Measurements from ENCODE around the gene VKORC1.

Gene VKORC1

DNA sequence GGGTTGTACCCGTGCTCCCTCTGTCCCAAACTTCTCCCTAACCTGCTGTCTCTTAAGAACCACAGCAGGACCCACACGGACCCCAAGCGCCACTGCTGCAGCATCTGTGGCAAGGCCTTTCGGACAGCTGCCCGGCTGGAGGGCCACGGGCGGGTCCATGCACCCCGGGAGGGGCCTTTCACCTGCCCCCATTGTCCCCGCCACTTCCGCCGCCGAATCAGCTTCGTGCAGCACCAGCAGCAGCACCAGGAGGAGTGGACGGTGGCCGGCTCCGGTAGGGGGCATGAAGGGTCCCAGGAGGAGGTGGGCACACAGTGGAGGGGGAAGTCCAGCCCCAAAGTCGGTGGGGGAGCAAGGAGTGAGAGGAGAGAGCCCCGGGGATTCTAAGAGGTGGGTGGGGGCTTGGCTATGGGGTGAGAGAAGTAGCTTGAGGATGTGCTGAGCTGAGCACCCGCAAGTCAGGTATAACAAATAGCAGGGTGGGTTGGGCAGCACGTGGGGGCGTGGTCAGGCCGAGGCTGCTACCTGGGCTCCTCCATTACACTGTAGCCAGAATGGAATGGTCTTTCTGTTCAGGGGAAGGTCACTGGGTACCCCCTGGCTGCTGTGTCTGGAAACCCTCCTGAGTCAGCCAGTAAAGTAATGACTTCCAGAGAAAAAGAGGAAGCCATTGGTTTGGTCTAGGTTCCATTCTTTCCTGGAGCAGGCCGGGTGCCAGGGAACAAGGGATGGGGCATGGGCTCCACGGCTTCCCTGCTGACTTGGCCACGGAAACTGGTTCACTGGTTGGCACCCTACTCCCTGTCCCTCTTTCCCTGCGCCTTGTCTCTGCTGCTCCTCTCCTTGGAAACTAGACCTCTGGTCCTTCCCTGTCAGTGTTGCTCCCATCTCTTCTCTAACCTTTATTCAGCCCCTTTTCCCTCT is 12.9 kb downstream of the VKORC1 start:
- no peak for DNase-seq

DNA sequence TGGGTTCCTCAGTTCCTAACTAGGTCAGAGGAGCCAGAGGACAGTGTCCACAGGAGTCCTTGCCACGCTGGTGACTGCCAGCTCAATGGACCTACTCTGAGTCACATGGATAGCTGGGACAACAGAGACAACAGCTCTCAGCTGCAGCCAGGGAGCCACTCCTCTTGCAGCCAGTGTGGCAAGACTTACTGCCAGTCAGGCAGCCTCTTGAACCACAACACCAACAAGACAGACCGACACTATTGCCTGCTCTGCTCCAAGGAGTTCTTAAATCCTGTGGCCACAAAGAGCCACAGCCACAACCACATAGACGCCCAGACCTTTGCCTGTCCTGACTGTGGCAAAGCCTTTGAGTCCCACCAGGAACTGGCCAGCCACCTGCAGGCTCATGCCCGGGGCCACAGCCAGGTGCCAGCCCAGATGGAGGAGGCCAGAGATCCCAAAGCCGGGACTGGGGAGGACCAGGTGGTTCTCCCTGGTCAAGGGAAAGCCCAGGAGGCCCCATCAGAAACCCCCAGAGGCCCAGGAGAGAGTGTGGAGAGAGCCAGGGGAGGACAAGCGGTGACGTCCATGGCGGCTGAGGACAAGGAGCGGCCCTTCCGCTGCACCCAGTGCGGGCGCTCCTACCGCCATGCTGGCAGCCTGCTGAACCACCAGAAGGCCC is 13.7 kb downstream of the VKORC1 start:
- no peak for DNase-seq

DNA sequence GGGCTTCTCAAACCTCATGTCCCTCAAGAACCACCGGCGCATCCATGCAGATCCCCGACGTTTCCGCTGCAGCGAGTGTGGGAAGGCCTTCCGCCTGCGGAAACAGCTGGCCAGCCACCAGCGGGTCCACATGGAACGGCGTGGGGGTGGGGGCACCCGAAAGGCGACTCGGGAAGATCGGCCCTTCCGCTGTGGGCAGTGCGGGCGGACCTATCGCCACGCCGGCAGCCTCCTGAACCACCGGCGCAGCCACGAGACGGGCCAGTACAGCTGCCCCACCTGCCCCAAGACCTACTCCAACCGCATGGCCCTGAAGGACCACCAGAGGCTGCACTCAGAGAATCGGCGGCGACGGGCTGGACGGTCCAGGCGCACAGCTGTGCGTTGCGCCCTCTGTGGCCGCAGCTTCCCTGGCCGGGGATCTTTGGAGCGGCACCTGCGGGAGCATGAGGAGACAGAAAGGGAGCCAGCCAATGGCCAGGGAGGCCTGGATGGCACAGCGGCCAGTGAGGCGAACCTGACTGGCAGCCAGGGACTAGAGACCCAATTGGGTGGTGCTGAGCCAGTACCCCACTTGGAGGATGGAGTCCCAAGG is 14.5 kb downstream of the VKORC1 start:
- DNase-seq = no peak

- DNase-seq = no peak
These were observed 15.2 kb downstream of the VKORC1 start for GRCh38 chr16:31079342-31079944.

DNA sequence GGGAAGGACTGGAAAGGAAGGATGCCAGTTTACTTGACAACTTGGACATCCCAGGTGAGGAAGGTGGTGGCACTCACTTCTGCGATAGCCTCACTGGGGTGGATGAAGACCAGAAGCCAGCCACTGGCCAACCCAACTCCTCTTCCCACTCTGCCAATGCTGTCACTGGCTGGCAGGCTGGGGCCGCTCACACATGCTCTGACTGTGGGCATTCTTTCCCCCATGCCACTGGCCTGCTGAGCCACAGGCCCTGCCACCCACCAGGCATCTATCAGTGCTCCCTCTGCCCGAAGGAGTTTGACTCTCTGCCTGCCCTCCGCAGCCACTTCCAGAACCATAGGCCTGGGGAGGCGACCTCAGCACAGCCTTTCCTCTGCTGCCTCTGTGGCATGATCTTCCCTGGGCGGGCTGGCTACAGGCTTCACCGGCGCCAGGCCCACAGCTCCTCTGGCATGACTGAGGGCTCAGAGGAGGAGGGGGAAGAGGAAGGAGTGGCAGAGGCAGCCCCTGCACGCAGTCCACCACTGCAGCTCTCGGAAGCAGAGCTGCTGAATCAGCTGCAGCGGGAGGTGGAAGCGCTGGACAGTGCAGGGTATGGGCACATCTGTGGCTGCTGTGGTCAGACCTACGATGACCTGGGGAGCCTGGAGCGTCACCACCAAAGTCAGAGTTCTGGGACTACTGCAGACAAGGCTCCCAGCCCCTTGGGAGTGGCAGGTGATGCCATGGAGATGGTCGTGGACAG is 15.8 kb downstream of the VKORC1 start:
- DNase-seq = no peak

DNA sequence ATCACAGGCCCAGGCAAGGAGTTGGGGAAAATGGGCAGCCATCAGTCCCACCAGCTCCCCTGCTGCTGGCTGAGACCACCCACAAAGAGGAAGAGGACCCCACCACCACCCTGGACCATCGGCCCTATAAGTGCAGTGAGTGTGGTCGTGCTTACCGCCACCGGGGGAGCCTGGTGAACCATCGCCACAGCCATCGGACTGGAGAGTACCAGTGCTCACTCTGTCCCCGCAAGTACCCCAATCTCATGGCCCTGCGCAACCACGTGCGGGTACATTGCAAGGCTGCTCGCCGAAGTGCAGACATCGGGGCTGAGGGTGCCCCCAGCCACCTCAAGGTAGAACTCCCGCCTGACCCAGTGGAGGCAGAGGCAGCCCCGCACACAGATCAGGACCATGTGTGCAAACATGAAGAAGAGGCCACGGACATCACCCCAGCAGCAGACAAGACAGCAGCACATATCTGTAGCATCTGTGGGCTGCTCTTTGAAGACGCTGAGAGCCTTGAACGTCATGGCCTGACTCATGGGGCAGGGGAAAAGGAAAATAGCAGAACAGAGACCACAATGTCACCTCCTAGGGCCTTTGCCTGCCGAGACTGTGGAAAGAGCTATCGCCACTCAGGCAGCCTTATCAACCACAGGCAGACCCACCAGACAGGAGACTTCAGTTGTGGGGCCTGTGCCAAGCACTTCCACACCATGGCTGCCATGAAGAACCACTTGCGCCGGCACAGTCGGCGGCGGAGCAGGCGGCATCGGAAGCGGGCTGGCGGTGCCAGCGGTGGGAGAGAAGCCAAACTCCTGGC is 16.8 kb downstream of the VKORC1 start:
- no peak for DNase-seq

DNA sequence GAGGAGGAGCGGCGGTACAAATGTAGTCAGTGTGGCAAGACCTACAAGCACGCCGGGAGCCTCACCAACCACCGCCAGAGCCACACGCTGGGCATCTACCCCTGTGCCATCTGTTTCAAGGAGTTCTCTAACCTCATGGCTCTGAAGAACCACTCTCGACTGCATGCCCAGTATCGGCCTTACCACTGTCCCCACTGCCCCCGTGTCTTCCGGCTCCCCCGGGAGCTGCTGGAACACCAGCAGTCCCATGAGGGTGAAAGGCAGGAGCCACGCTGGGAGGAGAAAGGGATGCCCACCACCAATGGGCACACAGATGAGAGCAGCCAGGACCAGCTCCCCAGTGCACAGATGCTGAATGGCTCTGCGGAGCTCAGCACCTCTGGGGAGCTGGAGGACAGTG is 17.6 kb downstream of the VKORC1 start:
- DNase-seq = no peak

GRCh38 chr16:31076319-31076718 is 18.3 kb downstream of the VKORC1 start:
- DNase-seq = no peak

DNA sequence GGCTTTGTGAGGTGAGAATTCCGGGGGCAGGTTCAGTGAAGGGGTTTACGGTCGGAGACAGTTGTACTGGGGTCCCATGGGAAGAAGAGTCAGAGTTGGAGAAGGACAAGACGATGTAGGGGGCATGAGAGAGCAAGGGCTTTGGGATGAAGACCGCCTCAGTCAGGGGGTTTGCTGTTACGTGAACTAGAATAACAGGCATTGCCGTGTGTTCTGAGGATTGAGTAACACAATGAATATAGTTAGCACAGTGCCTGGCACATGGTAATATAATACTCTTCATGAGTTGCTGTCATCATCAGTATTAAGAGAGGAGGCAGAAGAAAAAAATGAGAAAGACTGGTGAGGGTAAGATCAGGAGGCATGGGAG is 19.8 kb downstream of the VKORC1 start:
- no peak for DNase-seq

DNA sequence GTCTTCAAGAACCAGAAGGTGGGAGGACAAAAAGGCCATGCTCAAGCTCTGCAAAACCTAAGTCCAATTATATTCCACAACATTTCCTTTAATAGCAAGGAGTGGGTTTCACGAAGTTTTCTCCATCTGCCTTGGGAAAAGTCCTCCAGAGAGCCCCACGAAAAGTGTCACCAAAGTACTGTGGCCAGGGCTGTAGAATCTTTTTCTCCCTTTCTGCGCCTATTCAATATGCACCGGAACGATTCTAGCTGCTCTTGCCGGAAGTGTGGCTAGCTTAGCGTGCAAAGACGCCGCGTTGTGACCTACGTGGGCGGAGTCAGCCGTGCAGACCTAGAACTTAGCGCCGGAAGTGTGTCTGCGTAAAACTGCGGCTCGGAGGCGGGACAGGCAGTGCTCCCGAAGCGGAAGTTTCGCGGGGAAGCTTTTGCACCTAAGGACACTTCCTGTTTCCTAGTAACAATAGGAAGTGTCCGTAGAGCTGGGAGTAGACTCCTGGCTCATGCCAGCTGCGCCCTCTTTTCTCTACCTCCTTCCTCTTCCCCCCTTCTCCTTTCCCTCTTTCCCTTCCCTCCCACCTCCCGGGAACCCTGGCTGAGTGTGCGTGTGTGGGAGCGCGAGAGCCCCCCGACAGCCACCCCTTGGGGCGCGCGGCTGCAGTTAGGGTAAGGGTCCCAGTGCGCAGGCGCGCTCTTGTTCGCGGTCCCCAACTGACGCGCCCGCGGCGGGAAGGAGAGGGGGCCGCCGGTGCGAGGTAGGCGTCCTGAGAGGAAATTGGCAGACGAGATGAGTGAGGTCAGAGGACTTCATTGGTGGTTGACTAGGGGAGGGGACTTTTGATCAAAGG is 20.4 kb downstream of the VKORC1 start, which contains the start of the genes ZNF646 and ZNF668:
Gene ZNF646, plus strand, starts transcription at position 453 of the 844 bp plus-strand sequence. CDS start 1,903 bp downstream, outside the sequence.
Gene ZNF668, minus strand, starts transcription at position 271 of the 844 bp plus-strand sequence. CDS start 9,781 bp downstream, outside the sequence.
- peak; percentile 93 for DNase-seq

DNA sequence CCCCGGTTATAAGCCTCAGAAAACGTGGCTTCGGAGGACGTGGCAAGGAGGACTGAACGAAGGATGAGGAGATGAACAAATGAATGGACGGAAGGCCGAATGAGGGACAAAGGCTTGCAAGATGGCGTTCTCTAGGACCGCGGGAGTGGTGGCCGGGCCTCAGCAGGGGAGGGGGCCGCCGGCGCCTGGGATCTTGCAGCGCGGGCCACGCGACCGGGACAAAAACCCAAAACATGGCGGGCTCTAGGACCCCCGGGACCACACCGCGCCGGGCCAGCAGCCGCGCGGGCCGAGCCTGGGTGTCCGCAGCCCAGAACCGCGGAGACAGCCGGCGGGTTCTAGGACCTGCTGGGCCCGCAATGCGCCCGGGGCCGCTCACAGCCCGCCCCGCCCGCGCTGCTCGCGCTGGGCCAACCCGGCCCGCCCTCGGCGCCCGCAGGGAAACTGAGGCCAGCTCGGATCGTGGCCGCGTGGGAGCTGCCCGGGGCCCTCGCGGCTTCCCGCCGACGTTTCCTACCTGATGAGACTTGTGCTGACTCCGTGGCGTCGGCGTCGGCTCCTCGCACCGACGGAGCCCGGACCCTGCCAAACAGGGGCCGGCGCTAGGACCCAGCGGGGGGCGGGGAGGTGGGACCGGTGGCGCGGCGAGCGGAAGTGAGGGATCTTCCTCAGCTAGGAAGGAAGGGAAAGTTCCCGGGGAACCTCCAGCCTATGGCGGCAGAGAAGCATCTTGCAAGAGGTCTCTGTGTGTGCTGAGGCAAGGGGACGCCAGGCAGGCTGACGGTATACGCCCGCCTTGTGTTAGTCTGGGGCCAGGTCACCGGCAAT is 21.2 kb downstream of the VKORC1 start:
- DNase-seq = peak; percentile 40

GRCh38 chr16:31072540-31073141 is 22.0 kb downstream of the VKORC1 start:
- no peak for DNase-seq

GRCh38 chr16:31071861-31072260 is 22.7 kb downstream of the VKORC1 start:
- DNase-seq = peak; percentile 60

GRCh38 chr16:31067342-31067741 is 27.3 kb downstream of the VKORC1 start:
- DNase-seq = no peak

GRCh38 chr16:31064882-31065461 is 29.6 kb downstream of the VKORC1 start:
- no peak for DNase-seq

DNA sequence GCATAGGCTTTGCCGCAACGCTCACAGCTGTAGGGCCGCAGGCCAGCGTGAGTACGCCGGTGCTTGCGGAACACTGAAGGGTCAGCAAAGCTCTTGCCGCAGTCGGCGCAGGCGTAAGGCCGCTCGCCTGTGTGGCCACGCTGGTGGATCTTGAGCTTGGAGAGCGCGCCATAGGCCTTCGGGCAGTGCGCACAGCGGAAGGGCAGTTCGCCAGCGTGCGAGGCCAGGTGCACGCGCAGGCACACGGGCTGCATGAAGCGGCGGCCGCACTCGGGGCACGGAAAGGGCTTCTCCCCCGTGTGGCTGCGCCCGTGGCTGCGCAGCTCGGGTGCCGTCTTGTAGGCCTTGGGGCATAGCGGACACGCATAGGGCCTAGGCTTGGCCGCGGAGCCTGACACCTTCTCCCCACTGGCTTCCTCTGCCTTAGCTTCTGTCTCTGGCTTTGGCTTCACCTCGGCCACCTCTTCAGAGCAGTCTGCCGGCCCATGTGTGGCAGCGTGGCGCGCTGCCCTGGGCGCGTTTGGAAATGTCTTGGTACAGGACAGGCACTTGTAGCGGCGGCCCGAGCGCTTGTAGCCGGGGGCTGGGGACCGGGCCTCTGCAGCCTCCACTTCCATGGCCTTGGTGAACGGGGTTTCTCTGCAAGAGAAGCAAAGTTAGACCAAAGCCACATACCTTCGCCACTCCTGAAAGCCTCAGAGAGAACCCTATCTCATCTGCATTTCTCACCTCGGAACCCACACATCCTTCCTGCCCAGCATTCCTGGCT is 30.6 kb downstream of the VKORC1 start:
- no peak for DNase-seq

- DNase-seq = no peak
These were observed 31.1 kb downstream of the VKORC1 start for GRCh38 chr16:31063495-31063842.

GRCh38 chr16:31061813-31062440 is 32.7 kb downstream of the VKORC1 start:
- DNase-seq = no peak

Measured in NCI-H2029 treated with DMSO at 0.1 percent for 48 hours (cell line).